Stimulated activated CD4-positive, alpha-beta T cell treated with anti-CD3 and anti-CD28 coated beads, Interleukin-15, amount 100 ng/mL, for 1 hour (primary cell): Measurements from ENCODE around the gene CENPT.

Experiments
- DNase-seq, 2 donors: peaks; one replicate each; pipeline ENCODE4 v3.0.0-alpha.2; 2020; ENCODE audit warnings: low read depth in 1 of 2, low spot score in 1 of 2

Gene CENPT

GRCh38 chr16:67814567-67814966, 32.9 kb downstream of the CENPT start:
- no peak for DNase-seq

- no peak for DNase-seq
These were observed 35.6 kb downstream of the CENPT start for GRCh38 chr16:67811899-67812298.

GRCh38 chr16:67807148-67807682, 40.3 kb downstream of the CENPT start:
- DNase-seq = no peak

- DNase-seq = peak; percentile 87 to 94
These were observed 40.9 kb downstream of the CENPT start, which contains the start of the genes RANBP10 and TSNAXIP1 for GRCh38 chr16:67806428-67807147. Gene RANBP10, minus strand, starts transcription at chr16:67806560. Its CDS starts 24 bp downstream, at chr16:67806536. Gene TSNAXIP1, plus strand, starts transcription at chr16:67806889. Its CDS starts 261 bp downstream, at chr16:67807150.

GRCh38 chr16:67805718-67806427, 41.6 kb downstream of the CENPT start:
- no peak for DNase-seq

- no peak for DNase-seq
These were observed 42.5 kb downstream of the CENPT start for GRCh38 chr16:67804853-67805542.

- DNase-seq = no peak
These were observed 43.6 kb downstream of the CENPT start for GRCh38 chr16:67803894-67804293.

GRCh38 chr16:67801883-67802282, 45.6 kb downstream of the CENPT start:
- no peak for DNase-seq

GRCh38 chr16:67801241-67801640, 46.3 kb downstream of the CENPT start:
- DNase-seq = no peak

GRCh38 chr16:67800338-67800926, 47.1 kb downstream of the CENPT start:
- no peak for DNase-seq

- no peak for DNase-seq
These were observed 51.3 kb downstream of the CENPT start for GRCh38 chr16:67796099-67796718.

GRCh38 chr16:67790071-67790470, 57.4 kb downstream of the CENPT start:
- no peak for DNase-seq

GRCh38 chr16:67786491-67786890, 61.0 kb downstream of the CENPT start:
- DNase-seq = no peak

GRCh38 chr16:67783353-67783725, 64.2 kb downstream of the CENPT start:
- DNase-seq = no peak

- DNase-seq = no peak
These were observed 64.7 kb downstream of the CENPT start for GRCh38 chr16:67782567-67783352.

- no peak for DNase-seq
These were observed 66.0 kb downstream of the CENPT start for GRCh38 chr16:67781565-67781921.

- DNase-seq = no peak
These were observed 66.5 kb downstream of the CENPT start for GRCh38 chr16:67780847-67781564.

- DNase-seq = no peak
These were observed 68.1 kb downstream of the CENPT start for GRCh38 chr16:67779256-67780014.
